Stimulated activated CD4-positive, alpha-beta T cell treated with anti-CD3 and anti-CD28 coated beads, Interleukin-4, amount 100 ng/mL, for 24 hours (primary cell): ENCODE measurements around the gene TKFC.

Experiments
- DNase-seq: peaks from one replicate; pipeline ENCODE4 v3.0.0-alpha.2; 2020

Gene TKFC

GRCh38 chr11:61325649-61326414, 7.2 kb upstream of the TKFC start:
- DNase-seq, result no peak

GRCh38 chr11:61327669-61328071, 5.4 kb upstream of the TKFC start:
- DNase-seq, result no peak

GRCh38 chr11:61328351-61328750, 4.7 kb upstream of the TKFC start:
- DNase-seq, result no peak

- no peak for DNase-seq
Measured at GRCh38 chr11:61329871-61330270, 3.2 kb upstream of the TKFC start.

GRCh38 chr11:61331651-61332050, 1.4 kb upstream of the TKFC start:
- no peak for DNase-seq

- DNase-seq, result peak; percentile 10
Measured at GRCh38 chr11:61332281-61332796, 689 bp upstream of the TKFC start.

- peak; percentile 11 for DNase-seq
Measured at GRCh38 chr11:61333550-61334433, 764 bp downstream of the TKFC start.

GRCh38 chr11:61334434-61335354, 1.7 kb downstream of the TKFC start:
- no peak for DNase-seq

GRCh38 chr11:61335355-61335710, 2.3 kb downstream of the TKFC start:
- DNase-seq, result no peak

- DNase-seq, result peak; percentile 83
Measured at GRCh38 chr11:61336171-61336935, 3.3 kb downstream of the TKFC start.

- no peak for DNase-seq
Measured at GRCh38 chr11:61337706-61338470, 4.9 kb downstream of the TKFC start.

GRCh38 chr11:61338783-61339489, 5.9 kb downstream of the TKFC start:
- no peak for DNase-seq

- no peak for DNase-seq
Measured at GRCh38 chr11:61339490-61339878, 6.5 kb downstream of the TKFC start.

- no peak for DNase-seq
Measured at GRCh38 chr11:61340979-61341378, 8.0 kb downstream of the TKFC start.

- no peak for DNase-seq
Measured at GRCh38 chr11:61341706-61342105, 8.7 kb downstream of the TKFC start.

- no peak for DNase-seq
Measured at GRCh38 chr11:61342207-61342803, 9.3 kb downstream of the TKFC start.

- no peak for DNase-seq
Measured at GRCh38 chr11:61343792-61344745, 11.0 kb downstream of the TKFC start.

- DNase-seq, result no peak
Measured at GRCh38 chr11:61345170-61345610, 12.2 kb downstream of the TKFC start.
